ENCODE measurements around the gene PUS7. TPM values are rescaled to one million over a fixed set of nuclear protein-coding genes. Genes with fewer than 3 reads are reported as not detected.
"Not testable (repeated sequence)": the region's sequence is repeated elsewhere in the genome, so short reads cannot be mapped to it uniquely, and the experiment has no call there.

Gene PUS7
- polyA plus RNA-seq, 1 donor (not counting 4 experiments of a cell fraction or from before 2014, with no cell fraction given) = 25.2 TPM

- no peaks in the 10 kb centered on the region for H3K9me1 ChIP-seq (ENCODE audit: control insufficient read depth, extremely low read depth, insufficient read depth, low read length)
- no peak overlapping the region for H3K9ac ChIP-seq (ENCODE audit: control insufficient read depth, extremely low read depth, insufficient read depth, low read length)
- no peak overlapping the region for H2AFZ ChIP-seq (ENCODE audit: control insufficient read depth, low read length)
- no peak overlapping the region for H3K27ac ChIP-seq (ENCODE audit: control insufficient read depth, insufficient read depth, low read length)
- dilution Hi-C loops (cut with MboI; ENCODE audit: extremely low pct_ligation_motif_present, low sequenced_read_pairs) = no loop called here
- H4K20me1 ChIP-seq (ENCODE audit: control insufficient read depth, extremely low read depth, insufficient read depth, low read length) = no peaks in the 10 kb centered on the region
- peaks cover 0 to 2% of the 10 kb centered on the region in 2 experiments for H3K36me3 ChIP-seq (ENCODE audit: control insufficient read depth in 2 of 2, extremely low read depth in 1 of 2, insufficient read depth in 2 of 2, low read length in 2 of 2)
- no peaks in the 10 kb centered on the region for H3K9me3 ChIP-seq (ENCODE audit: control insufficient read depth, low read depth, low read length)
- peaks cover 28% of the 10 kb centered on the region for H3K79me2 ChIP-seq (ENCODE audit: control insufficient read depth, insufficient read depth, low read length)
- H3K4me3 ChIP-seq (ENCODE audit: control insufficient read depth in 2 of 3, extremely low read depth in 1 of 3, insufficient read depth in 2 of 3, low read depth in 1 of 3, low read length in 3 of 3) = no peak overlapping the region
- TF ChIP-seq EZH2 (IDR thresholded peaks at IDR 0.05; ENCODE audit: low read length) = no peak
- no peak for TF ChIP-seq CTCF (optimal IDR thresholded peaks at IDR 0.05 in 1 of 3, IDR thresholded peaks at IDR 0.05 in 1 of 3, conservative IDR thresholded peaks at IDR 0.05 in 1 of 3; ENCODE audit: extremely low read depth in 1 of 3, insufficient read depth in 2 of 3, low read length in 3 of 3)
- no peak overlapping the region for H3K4me2 ChIP-seq (ENCODE audit: control insufficient read depth, extremely low read depth, insufficient read depth, low read depth, low read length)
- peaks cover 4% of the 10 kb centered on the region for H3K4me1 ChIP-seq (ENCODE audit: control insufficient read depth, extremely low read depth, insufficient read depth, low read length)
- no peak for FAIRE-seq
- no peaks in the 10 kb centered on the region for H3K27me3 ChIP-seq (ENCODE audit: control insufficient read depth, extremely low read depth, insufficient read depth, low read length)
- no peak for DNase-seq (ENCODE audit: low read depth, low spot score)
Observed at GRCh38 chr7:105530546-105530945, 8.5 kb upstream of the PUS7 start.

GRCh38 chr7:105530126-105530525, 8.1 kb upstream of the PUS7 start:
- H2AFZ ChIP-seq (ENCODE audit: control insufficient read depth, low read length) = no peak overlapping the region
- TF ChIP-seq EZH2 (IDR thresholded peaks at IDR 0.05; ENCODE audit: low read length) (no peak), CTCF (optimal IDR thresholded peaks at IDR 0.05 in 1 of 3, IDR thresholded peaks at IDR 0.05 in 1 of 3, conservative IDR thresholded peaks at IDR 0.05 in 1 of 3; ENCODE audit: extremely low read depth in 1 of 3, insufficient read depth in 2 of 3, low read length in 3 of 3) (no peak)
- peaks cover 4% of the 10 kb centered on the region for H3K4me1 ChIP-seq (ENCODE audit: control insufficient read depth, extremely low read depth, insufficient read depth, low read length)
- FAIRE-seq (no peak), DNase-seq (ENCODE audit: low read depth, low spot score) (no peak)
- no peaks in the 10 kb centered on the region for H3K27me3 ChIP-seq (ENCODE audit: control insufficient read depth, extremely low read depth, insufficient read depth, low read length)
- H3K4me2 ChIP-seq (ENCODE audit: control insufficient read depth, extremely low read depth, insufficient read depth, low read depth, low read length) = no peak overlapping the region
- H3K36me3 ChIP-seq (ENCODE audit: control insufficient read depth in 2 of 2, extremely low read depth in 1 of 2, insufficient read depth in 2 of 2, low read length in 2 of 2) = no peaks in the 10 kb centered on the region
- no peaks in the 10 kb centered on the region for H3K9me1 ChIP-seq (ENCODE audit: control insufficient read depth, extremely low read depth, insufficient read depth, low read length)
- H4K20me1 ChIP-seq (ENCODE audit: control insufficient read depth, extremely low read depth, insufficient read depth, low read length) = no peaks in the 10 kb centered on the region
- no peak overlapping the region for H3K4me3 ChIP-seq (ENCODE audit: control insufficient read depth in 2 of 3, extremely low read depth in 1 of 3, insufficient read depth in 2 of 3, low read depth in 1 of 3, low read length in 3 of 3)
- no peaks in the 10 kb centered on the region for H3K9me3 ChIP-seq (ENCODE audit: control insufficient read depth, low read depth, low read length)
- peaks cover 26% of the 10 kb centered on the region for H3K79me2 ChIP-seq (ENCODE audit: control insufficient read depth, insufficient read depth, low read length)
- dilution Hi-C loops (cut with MboI; ENCODE audit: extremely low pct_ligation_motif_present, low sequenced_read_pairs) = no loop called here
- H3K27ac ChIP-seq (ENCODE audit: control insufficient read depth, insufficient read depth, low read length) = no peak overlapping the region
- H3K9ac ChIP-seq (ENCODE audit: control insufficient read depth, extremely low read depth, insufficient read depth, low read length) = no peak overlapping the region

- H3K4me1 ChIP-seq (ENCODE audit: control insufficient read depth, extremely low read depth, insufficient read depth, low read length); H3K36me3 ChIP-seq (ENCODE audit: control insufficient read depth in 2 of 2, extremely low read depth in 1 of 2, insufficient read depth in 2 of 2, low read length in 2 of 2); FAIRE-seq; H4K20me1 ChIP-seq (ENCODE audit: control insufficient read depth, extremely low read depth, insufficient read depth, low read length); H3K9me1 ChIP-seq (ENCODE audit: control insufficient read depth, extremely low read depth, insufficient read depth, low read length); H3K9ac ChIP-seq (ENCODE audit: control insufficient read depth, extremely low read depth, insufficient read depth, low read length); H2AFZ ChIP-seq (ENCODE audit: control insufficient read depth, low read length); H3K4me3 ChIP-seq (ENCODE audit: control insufficient read depth in 2 of 3, extremely low read depth in 1 of 3, insufficient read depth in 2 of 3, low read depth in 1 of 3, low read length in 3 of 3); DNase-seq (ENCODE audit: low read depth, low spot score); H3K4me2 ChIP-seq (ENCODE audit: control insufficient read depth, extremely low read depth, insufficient read depth, low read depth, low read length); H3K79me2 ChIP-seq (ENCODE audit: control insufficient read depth, insufficient read depth, low read length); H3K27me3 ChIP-seq (ENCODE audit: control insufficient read depth, extremely low read depth, insufficient read depth, low read length); dilution Hi-C loops (cut with MboI; ENCODE audit: extremely low pct_ligation_motif_present, low sequenced_read_pairs); H3K27ac ChIP-seq (ENCODE audit: control insufficient read depth, insufficient read depth, low read length); H3K9me3 ChIP-seq (ENCODE audit: control insufficient read depth, low read depth, low read length): not testable (repeated sequence)
Observed at GRCh38 chr7:105527737-105528136, 5.7 kb upstream of the PUS7 start.

Data from keratinocyte (primary cell).